DMS79 treated with DMSO at 0.1 percent for 48 hours (cell line): ENCODE results near the gene TMEM150A.
"Not testable (repeated sequence)": the region's sequence is repeated elsewhere in the genome, so short reads cannot be mapped to it uniquely, and the experiment has no call there.

Experiments used
- DNase-seq: peaks from one replicate; lab custom pipeline; 2025; lab: John Stamatoyannopoulos, UW

The TMEM150A gene, protein sequence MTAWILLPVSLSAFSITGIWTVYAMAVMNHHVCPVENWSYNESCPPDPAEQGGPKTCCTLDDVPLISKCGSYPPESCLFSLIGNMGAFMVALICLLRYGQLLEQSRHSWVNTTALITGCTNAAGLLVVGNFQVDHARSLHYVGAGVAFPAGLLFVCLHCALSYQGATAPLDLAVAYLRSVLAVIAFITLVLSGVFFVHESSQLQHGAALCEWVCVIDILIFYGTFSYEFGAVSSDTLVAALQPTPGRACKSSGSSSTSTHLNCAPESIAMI

DNA sequence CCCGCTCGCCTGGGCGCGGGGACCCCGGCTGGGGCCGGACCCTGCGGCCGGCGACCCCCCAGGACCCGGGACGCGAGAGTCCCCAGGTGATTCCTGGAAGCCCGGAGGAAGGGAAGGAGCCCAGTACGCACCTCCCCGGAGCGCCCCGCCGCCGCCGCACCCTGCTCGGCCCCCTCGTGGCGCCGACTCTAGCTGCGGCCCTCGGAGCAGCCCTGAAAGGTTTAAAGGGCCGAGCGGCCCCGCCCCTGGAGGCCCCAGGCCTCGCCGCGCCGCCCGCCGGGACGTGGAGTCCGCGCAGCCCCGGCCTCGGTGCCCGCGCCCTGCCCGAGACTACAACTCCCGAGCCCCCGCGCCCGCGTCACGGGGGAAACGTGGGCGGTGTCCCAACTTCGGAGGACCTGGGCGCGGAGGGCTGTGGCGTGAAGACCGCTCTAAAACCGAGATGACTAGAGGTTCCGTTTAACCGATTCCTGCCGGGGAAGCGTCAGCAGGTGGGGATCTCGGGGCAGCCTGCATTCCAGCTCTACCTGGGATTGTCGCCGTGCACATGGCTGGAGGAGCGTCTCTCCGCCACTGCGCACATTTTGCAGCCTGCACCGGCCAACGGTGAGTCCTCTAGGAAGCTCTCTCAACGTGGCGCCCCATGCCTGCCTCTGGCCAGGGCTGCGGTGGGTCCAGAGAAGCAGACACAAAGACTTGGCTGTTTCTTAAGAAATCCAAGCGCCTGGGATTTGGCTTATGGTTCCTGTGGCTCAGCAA, at the start of gene TMEM150A:
Gene TMEM150A (minus strand): TSS at position 223 of the 759 bp plus-strand sequence. CDS start 750 bp downstream, outside the sequence.
- DNase-seq: peak; percentile 65

DNA sequence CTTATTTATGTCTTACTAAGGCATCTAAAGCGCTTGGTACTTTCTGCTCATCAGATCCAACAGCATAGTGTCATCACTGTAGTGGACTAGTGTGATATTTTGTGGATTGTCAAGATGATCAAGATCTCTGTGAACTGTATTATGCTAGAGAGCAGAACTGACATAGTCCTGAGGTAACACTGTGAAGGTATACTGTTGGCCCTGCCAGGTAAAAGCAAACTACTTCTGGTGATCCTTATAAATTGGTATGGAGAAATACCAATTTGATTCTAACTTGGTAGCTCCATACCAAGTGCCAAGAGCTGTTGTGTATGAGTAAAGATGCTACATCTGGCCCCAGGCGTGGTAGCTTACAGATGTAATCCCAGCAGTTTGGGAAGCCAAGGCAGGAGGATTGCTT, 49.6 kb upstream of the TMEM150A start:
- no peak for DNase-seq

DNA sequence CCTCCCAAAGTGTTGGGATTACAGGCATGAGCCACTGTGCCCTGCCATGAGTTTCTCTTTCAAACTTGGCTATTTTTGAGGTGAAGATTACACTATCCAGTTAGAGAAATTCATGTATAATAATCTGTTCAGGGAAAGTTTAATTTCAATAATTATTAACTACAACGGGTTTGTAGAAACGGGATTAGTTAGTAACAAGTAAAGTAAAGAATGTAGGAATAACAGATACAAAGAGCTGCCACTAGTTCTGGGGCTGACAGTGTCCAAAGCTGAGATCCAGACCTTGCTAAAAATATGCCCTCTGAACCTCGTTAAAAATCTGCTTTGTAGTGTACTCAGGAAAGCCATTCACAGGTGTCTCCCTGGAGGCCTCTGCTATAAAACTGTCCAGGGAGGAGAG, 48.6 kb upstream of the TMEM150A start:
- DNase-seq: no peak

DNA sequence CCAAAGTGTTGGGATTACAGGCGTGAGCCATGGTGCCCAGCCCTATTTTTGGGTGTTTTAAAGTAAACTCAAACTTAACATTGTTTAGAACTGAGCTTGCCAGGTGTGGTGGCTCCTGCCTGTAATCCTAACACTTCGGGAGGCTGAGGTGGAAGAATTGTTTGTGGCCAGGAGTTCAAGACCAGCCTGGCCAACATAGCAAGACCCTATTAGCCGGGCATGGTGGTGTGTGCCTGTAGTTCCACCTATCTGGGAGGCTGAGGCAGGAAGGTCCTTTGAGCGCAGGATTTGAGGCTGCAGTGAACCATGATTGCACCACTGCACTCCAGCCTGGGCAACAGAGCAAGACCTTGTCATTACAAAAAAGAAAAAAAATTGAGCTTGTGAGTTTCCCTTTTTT, 48.0 kb upstream of the TMEM150A start:
- no peak for DNase-seq

DNA sequence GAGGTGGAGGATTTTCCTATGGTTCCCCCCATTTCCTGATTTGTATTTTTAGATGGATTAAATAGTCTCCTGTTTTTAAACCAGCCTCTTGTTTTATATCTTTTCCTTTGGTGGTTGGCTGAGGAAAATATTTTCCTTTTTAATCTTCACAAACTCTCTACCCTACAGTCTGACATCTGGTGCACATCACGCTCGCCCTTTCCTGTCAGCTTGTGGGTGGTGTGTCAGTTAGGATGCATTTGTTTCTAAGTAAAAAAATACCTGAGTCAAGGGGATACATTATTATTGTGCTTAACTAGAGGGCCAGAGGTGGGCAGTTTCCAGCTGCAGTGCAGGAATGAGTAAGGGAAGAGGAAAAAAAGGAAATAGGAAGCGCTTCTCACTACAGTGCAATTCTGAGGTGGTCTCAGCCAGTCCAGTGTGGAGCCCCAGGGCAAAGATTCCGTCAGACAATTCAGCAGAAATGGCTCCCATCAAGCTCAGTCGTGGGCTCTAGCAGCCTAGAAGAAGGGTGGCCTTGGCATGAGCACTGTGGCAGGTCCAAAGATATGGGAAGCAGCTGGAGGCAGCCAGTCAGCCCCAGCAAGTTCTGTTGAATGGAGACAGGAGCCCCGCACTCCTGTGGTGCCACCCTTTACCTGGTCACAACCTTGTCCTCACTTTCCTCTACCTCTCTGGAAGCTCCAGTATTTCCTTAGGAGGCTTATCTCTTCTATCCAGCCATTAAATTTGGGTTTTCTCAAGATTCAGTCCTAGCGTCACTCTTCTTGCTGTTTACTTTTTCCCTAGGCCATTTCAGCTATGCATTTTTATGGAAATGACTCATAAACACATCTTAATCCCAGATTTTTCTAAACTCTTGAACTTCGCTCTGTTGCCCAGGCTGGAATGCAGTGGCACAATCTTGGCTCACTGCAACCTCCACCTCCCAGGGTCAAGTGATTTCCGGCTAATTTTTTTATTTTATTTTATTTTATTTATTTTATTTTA, 47.0 kb upstream of the TMEM150A start:
- DNase-seq: no peak

DNA sequence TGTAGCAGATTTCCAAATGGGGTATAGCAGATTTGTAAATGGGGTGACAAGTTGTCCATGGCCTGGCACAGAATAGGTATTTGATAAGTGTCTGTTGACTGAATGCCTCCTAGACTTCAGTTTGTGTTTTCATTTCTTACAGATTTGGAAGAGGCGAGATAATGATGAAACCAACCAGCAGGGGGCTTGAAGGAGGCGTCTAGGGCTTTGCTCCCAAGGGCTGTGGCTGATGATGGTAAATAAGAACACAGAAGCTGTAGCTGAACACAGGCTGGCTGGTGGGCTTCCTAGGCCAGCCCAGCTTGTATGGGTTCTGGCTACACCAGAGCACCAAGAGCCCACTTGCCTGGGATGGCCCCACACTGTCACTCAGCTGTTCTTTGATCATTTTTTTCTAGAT, 46.1 kb upstream of the TMEM150A start:
- DNase-seq: no peak

DNA sequence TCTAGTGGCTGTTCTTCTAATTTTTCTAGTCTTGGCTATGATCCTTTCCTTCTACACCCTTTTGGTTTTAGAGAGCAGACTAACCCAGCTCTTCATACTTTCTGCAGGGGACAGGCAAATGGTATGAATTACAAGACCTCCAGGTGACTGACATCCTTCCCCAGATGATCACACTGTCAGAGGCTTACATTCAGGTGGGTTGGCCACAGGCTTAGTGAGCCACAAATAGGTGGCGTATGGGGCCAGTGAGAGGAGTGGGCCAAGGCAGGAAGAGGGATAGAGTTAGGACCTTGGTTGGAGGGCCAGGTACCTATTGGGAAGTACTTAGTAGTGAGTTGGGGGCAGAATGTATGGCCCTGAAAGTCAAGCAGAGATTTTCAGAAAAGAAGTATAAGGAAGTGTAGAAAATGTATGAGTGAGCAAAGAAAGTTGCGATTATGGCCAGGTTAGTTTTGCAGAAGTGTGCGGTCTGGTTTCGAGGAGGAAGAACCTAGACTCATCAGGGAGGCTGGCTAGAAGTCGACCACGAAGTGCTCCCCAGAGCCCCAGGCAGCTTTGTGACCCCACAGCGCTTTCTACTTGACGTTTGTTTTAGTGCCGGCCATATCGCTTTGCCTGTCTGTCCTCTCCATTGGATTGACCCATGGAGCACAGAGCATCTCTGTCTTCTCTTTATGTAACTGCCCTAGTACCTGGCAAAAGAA, 45.5 kb upstream of the TMEM150A start:
- DNase-seq: no peak

DNA sequence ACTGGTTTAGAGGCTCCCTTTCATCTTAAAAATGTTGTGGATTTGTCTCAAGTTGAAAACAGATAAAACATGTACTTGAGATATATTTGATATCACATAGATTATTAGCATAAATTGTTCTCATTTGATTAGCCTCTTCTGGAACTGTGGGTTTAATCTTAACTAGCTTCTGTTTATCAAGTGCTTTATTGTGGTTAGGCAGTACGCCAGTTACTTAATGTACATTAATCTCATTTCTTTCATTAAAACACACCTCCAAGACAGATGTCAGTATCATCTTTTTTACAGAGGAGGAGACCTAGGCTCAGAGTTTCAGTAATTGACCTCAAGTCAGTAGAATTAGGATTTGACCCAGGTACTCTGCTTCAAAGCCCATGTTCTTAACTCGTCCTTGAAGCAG, 43.7 kb upstream of the TMEM150A start:
- DNase-seq: no peak

DNA sequence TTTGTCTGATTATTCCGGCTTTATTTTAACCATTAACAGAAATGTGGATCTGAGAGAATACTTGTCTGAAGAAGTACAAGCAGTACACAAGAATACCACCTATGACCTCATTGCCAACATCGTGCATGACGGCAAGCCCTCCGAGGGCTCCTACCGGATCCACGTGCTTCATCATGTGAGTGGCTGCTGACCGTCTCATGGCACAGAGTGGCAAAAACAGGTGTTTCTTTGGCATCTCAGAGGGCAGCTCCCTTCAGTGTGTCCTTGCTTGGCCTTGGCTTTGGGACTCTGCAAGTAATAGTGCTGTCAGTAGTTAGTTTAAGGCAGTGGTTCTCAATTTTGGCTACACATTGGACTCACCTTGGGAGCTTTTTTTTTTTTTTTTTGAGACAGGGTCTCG, 42.4 kb upstream of the TMEM150A start:
- no peak for DNase-seq

DNA sequence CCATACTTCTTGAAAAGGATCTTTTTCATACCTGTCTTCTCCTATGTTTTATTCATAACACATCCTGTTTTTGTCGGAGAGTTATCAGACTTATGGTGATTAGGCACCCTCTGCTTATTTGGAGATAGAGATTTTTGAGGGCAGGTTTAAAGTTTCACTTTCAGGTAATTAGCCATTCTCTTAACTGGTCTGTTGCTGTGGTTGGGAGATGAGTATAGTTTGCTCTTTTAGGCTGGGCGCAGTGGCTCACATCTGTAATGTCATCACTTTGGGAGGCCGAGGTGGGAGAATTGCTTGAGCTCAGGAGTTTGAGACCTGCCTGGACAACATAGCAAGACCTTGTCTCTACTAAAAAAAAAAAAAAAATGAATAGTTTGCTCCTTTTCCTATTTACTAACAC, 40.2 kb upstream of the TMEM150A start:
- no peak for DNase-seq

DNA sequence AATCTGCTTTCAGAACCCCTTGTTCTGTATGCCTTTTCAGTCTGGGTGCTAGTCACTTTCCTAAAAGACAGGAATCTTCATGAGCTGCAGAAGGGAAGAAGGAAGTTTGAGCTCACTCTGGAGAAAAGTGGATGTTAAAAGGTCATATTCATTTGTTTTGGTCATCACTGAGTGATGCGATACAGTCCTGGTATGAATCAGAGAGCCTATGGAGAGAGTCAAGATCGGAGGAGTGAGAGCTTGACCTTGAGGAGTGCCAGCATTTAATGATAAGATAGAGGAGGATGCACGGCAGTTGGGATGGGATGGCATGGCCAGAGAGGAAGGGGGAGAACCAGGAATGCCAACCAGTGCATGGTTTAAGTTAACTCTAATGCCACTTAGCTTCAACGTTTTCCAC, 33.1 kb upstream of the TMEM150A start:
- DNase-seq: no peak

DNA sequence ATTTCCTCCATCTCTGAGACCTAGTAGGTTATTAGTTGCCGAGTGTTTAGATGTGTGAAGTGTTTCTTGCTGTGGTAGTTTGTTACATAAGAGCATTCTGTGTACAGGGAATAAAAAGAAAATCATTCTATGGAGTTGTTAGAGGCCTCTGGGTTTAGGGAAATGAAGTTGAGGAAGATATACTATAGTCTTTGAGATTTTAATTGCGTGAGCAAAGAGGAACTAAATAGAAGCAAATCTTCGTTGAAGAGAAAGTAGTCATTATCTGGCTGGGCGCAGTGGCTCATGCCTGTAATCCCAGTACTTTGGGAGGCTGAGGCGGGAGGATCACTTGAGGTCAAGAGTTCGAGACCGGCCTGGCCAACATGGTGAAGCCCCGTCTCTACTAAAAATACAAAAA, 32.5 kb upstream of the TMEM150A start:
- no peak for DNase-seq

DNA sequence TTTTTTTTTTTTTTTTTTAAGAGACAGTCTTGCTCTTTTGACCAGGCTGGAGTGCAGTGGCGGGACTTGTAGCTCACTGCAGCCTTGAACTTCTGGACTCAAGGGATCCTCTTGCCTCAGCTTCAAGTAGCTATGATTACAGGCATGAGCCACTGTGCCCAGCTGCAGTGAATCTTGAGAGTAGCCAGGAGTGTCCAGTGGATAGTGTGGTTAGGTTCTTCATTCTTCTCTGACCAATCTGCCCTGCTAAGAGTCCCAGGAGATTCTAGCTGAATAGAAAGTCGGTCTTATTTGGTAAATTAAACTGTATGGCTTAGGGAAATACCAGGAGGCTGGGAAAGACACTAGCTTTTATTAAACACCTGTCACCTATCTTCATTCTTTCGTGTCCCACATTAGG, 28.8 kb upstream of the TMEM150A start:
- DNase-seq: no peak

DNA sequence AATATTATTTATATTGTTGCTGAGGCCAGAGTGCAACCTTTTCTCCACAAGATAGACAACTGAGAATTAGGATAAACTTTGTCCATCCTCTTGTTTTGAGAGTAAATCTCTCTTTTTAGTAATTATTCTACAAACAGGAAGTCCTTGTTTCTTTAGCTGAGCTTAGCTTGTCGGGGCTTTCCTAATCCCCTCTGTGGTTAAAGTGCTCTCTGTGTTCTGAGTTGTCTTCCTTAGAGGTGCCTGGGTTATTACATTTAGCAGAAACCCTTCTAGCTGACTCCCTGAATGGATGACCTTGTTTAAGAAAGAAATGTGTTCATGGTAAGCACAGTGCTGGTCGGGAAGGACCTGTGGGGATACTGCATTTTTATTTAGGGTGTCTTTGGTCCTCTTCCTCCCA, 26.2 kb upstream of the TMEM150A start:
- no peak for DNase-seq

DNA sequence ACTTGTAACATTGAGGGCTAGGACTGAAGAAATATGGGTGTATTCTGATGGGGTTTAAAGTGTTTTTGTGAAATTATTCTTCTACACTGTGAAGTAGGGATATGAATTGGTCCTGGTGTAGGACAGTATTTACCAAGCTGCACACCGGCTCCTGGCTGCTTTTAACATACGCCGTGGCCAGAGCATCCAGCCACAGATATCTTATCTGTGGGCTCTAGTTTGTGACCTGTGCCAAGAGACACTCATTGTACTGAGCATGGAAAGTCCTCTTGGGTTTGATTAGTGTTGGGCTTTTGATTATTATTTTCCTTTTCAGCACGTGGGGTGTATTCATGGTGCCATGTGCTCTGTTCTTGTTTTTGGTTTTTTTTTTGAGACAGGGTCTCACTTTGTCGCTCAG, 21.5 kb upstream of the TMEM150A start:
- no peak for DNase-seq

DNA sequence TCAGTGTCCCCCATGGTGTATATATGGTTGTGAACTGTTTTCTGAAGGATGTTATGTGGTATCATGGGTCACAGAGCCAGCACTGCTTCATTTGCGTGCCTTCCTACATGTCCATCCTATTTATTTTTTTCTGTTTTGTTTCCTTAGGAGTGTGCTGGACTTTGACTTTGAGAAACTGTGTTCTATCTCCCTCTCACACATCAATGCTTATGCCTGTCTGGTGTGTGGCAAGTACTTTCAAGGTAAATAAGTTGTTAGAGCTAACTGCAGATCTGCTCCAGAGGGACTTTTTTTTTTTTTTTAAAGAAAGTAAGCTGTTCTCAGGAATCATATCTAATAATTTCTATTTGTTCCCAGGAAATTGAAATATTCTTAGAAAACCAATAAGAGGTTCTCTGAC, 18.8 kb upstream of the TMEM150A start:
- no peak for DNase-seq

DNA sequence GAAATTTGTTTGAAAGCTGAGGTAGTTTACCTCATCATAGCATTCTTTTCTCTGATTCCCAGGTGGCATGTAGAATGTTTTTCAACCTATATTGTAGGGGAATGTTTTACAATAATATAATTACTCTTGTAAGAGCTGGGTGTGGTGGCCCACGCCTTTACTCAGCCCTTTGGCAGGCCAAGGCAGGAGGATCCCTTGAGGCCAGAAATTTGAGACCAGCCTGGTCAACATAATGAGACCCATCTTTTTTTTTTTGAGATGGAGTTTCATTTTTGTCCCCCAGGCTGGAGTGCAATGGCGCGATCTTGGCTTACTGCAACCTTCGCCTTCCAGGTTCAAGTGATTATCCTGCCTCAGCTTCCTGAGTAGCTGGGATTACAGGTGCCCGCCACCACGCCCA, 17.1 kb upstream of the TMEM150A start:
- DNase-seq: no peak

DNA sequence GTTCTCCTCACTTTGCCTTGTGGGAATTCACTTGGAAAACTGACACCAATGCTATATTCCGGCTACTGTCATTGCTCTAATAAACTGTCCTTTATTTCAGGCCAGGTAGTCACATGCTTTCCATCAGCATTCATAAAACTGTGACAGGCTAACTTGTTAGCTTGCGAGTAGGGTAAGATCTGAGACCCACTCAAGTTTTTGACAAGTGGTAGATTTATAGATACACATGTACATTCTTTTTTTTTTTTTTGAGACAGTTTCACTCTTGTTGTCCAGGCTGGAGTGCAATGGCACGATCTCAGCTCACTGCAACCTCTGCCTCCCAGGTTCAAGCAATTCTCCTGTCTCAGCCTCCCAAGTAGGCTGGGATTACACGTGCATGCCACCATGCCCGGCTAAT, 15.2 kb upstream of the TMEM150A start:
- not testable (repeated sequence) for DNase-seq

DNA sequence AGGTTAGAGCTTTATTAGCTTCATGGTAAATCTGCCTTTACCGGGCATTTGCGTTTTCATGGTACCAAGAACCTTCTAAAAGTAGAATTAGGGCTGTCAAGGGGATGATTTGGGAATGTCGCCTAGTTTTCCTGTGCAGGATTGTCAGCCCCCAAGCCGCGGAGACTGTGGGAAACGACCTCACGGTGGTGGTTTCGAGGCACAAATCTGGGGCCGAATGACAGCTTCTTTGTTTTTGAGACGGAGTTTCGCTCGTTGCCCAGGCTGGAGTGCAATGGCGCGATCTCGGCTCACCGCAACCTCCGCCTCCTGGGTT, 12.9 kb upstream of the TMEM150A start:
- no peak for DNase-seq

DNA sequence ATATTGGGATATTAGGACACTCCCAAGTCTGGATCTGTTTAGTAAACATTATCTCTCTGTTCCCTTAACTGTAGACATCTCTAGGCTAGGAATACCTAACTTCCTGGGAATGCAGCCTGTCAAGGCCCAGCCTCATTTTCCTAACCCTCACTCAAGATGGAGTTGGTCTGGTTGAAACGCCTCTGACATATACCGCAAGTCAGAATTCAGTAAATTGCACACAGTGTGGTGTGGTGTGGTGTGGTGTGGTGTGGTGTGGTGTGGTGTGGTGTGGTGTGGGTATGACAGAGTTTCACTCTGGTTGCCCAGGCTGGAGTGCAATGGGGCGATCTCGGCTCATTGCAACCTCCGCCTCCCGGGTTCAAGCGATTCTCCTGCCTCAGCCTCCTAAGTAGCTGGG, 12.3 kb upstream of the TMEM150A start:
- not testable (repeated sequence) for DNase-seq

DNA sequence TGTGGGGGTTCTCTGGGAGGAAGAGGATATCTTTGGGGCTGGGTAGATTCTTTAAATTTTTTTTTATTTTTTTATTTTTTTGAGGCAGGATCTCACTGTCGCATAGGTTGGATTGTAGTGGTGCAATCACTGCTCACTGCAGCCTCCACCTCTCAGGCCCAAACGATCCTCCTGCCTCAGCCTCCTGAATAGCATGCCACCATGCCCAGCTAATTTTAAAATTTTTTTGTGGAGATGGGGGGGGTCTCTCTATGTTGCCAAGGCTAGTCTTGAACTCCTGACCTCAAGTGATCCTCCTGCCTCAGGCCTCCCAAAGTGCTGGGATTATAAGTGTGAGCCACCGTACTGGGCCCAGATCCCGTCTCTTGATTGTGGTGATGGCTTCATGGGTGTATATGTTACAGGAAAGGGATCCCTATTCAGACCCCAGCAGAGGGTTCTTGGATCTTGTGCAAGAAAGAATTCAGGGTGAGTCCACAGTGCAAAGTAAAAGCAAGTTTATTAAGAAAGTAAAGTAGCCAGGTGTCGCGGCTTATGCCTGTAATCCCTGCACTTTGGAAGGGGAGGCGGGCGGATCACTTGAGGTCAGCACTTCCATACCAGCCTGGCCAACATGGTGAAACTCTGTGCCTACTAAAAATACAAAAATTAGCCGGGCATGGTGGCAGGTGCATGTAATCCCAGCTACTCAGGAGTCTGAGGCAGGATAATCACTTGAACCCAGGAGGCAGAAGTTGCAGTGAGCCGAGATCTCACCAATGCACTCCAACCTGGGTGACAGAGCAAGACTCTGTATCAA, 11.4 kb upstream of the TMEM150A start:
- no peak for DNase-seq
